Neuronal stem cell (in vitro differentiated cells): ENCODE results near the gene TRIM24.
A peak's percentile ranks its signal among the peaks of the same experiment; 100 is the strongest.
"Not testable (repeated sequence)": the region's sequence is repeated elsewhere in the genome, so short reads cannot be mapped to it uniquely, and the experiment has no call there.

ENCODE experiments used
- DNase-seq: peaks from one replicate; pipeline ENCODE4 v3.0.0-alpha.2; 2013; ENCODE audit warnings: low spot score
- H2AFZ ChIP-seq: one replicate; pipeline ENCODE4 v1.6.1; 2013; ENCODE audit warnings: mild to moderate bottlenecking, low read length, inconsistent platforms
- H2AK5ac ChIP-seq: 2 replicates; pipeline ENCODE4 v1.6.1; 2013; ENCODE audit warnings: low read depth, mild to moderate bottlenecking, inconsistent platforms, low read length, moderate library complexity, mixed read lengths
- H2BK120ac ChIP-seq: 2 replicates; pipeline ENCODE4 v1.6.1; 2013; ENCODE audit warnings: low read depth, mild to moderate bottlenecking, inconsistent platforms, low read length, moderate library complexity, mixed read lengths
- H2BK12ac ChIP-seq: one replicate; pipeline ENCODE4 v1.6.1; 2013; ENCODE audit warnings: low read length, inconsistent platforms
- H2BK15ac ChIP-seq: 2 replicates; pipeline ENCODE4 v1.6.1; 2013; ENCODE audit warnings: mild to moderate bottlenecking, low read length, inconsistent platforms, mixed read lengths
- H2BK5ac ChIP-seq: one replicate; pipeline ENCODE4 v1.6.1; 2013; ENCODE audit warnings: inconsistent platforms, mild to moderate bottlenecking, low read length, moderate library complexity
- H3K14ac ChIP-seq: one replicate; pipeline ENCODE4 v1.6.1; 2013; ENCODE audit warnings: low read length, inconsistent platforms
- H3K18ac ChIP-seq: 2 replicates; pipeline ENCODE4 v1.6.1; 2013; ENCODE audit warnings: low read length, inconsistent platforms
- H3K23ac ChIP-seq: 2 replicates; pipeline ENCODE4 v1.6.1; 2013; ENCODE audit warnings: low read depth, mild to moderate bottlenecking, mixed read lengths, low read length, inconsistent platforms; ENCODE audit not compliant: poor library complexity
- H3K27ac ChIP-seq: replicated peaks from 3 replicates; pipeline ENCODE4 v1.5.1; 2013; ENCODE audit warnings: low read length, inconsistent platforms
- H3K27me3 ChIP-seq, 3 experiments: 2 replicates each; pipeline ENCODE4 v1.6.1; 2013; ENCODE audit warnings: low read length in 3 of 3, mild to moderate bottlenecking in 2 of 3, inconsistent platforms in 1 of 3, low read depth in 1 of 3, mixed read lengths in 1 of 3, moderate library complexity in 1 of 3; ENCODE audit not compliant: control insufficient read depth in 3 of 3, insufficient read depth in 3 of 3
- H3K36me3 ChIP-seq, 2 donors: replicated peaks in 1 of 2; 2 replicates each; pipeline ENCODE4 v1.6.1; 2013; ENCODE audit warnings: low read length in 2 of 2; ENCODE audit not compliant: control insufficient read depth in 2 of 2, insufficient read depth in 2 of 2
- H3K4ac ChIP-seq: 2 replicates; pipeline ENCODE4 v1.6.1; 2013; ENCODE audit warnings: inconsistent platforms, mild to moderate bottlenecking, low read length, moderate library complexity
- H3K4me1 ChIP-seq, 2 donors: 1 replicate in 1 of 2; 2 replicates in 1 of 2; pipeline ENCODE4 v1.6.1; 2013; ENCODE audit warnings: low read length in 2 of 2, low read depth in 1 of 2; ENCODE audit not compliant: control insufficient read depth in 2 of 2, insufficient read depth in 1 of 2
- H3K4me2 ChIP-seq: one replicate; pipeline ENCODE4 v1.6.1; 2013; ENCODE audit warnings: mild to moderate bottlenecking, low read length, inconsistent platforms; ENCODE audit not compliant: insufficient read depth, poor library complexity, severe bottlenecking
- H3K4me3 ChIP-seq, 2 donors: 2 replicates each; pipeline ENCODE4 v1.5.1; 2013; ENCODE audit warnings: low read length in 2 of 2, mild to moderate bottlenecking in 2 of 2, inconsistent platforms in 1 of 2, moderate library complexity in 1 of 2
- H3K79me1 ChIP-seq: one replicate; pipeline ENCODE4 v1.6.1; 2013; ENCODE audit warnings: low read depth, mild to moderate bottlenecking, inconsistent platforms, low read length, moderate library complexity
- H3K9ac ChIP-seq: one replicate; pipeline ENCODE4 v1.6.1; 2013; ENCODE audit warnings: mild to moderate bottlenecking, low read depth, low read length, inconsistent platforms; ENCODE audit not compliant: poor library complexity
- H3K9me3 ChIP-seq, 2 donors: replicated peaks in 1 of 2; 2 replicates each; pipeline versions ENCODE3 to v1.6.1; 2013; ENCODE audit warnings: low read length in 2 of 2, mild to moderate bottlenecking in 2 of 2, inconsistent platforms in 1 of 2, low read depth in 1 of 2, mixed read lengths in 1 of 2, moderate library complexity in 1 of 2; ENCODE audit not compliant: control insufficient read depth in 2 of 2, insufficient read depth in 1 of 2
- H4K8ac ChIP-seq: one replicate; pipeline ENCODE4 v1.6.1; 2013; ENCODE audit warnings: low read depth, mild to moderate bottlenecking, inconsistent platforms, low read length, moderate library complexity
- H4K91ac ChIP-seq: one replicate; pipeline ENCODE4 v1.6.1; 2013; ENCODE audit warnings: low read length, low read depth, mild to moderate bottlenecking, inconsistent platforms; ENCODE audit not compliant: poor library complexity
- WGBS, 2 donors: extraction: QIAGEN DNeasy Blood & Tissue Kit; methylation state at CpG; one replicate each; pipeline ENCODE4 v1.1.7; 2013; ENCODE audit warnings: missing lambda C conversion rate in 2 of 2, mixed read lengths in 1 of 2; ENCODE audit not compliant: insufficient read length in 2 of 2, insufficient replicate concordance in 1 of 2; ENCODE audit errors: extremely low coverage in 2 of 2; 5-methylcytosine and 5-hydroxymethylcytosine counted together

The TRIM24 gene

GRCh38 chr7:138524259-138524658, 64.2 kb downstream of the TRIM24 start:
- H3K23ac ChIP-seq = no peak overlapping the region
- no peak overlapping the region for H3K4me2 ChIP-seq
- H2BK5ac ChIP-seq = no peak overlapping the region
- H2AK5ac ChIP-seq = no peak overlapping the region
- peaks cover 9 to 56% of the 10 kb centered on the region in 2 donors for H3K9me3 ChIP-seq
- no peak for DNase-seq
- peaks cover 4% of the 10 kb centered on the region for H3K79me1 ChIP-seq
- H3K27ac ChIP-seq = no peak overlapping the region
- no peak overlapping the region for H3K14ac ChIP-seq
- H2BK120ac ChIP-seq = no peak overlapping the region
- no peaks in the 10 kb centered on the region for H3K4me1 ChIP-seq
- H2BK15ac ChIP-seq = no peak overlapping the region
- H4K91ac ChIP-seq = no peak overlapping the region
- no peak overlapping the region for H4K8ac ChIP-seq
- H3K27me3 ChIP-seq = no peaks in the 10 kb centered on the region
- WGBS, 2 donors = no CpG with 5 or more reads among the region's 2 CpGs
- H2AFZ ChIP-seq = no peak overlapping the region
- H2BK12ac ChIP-seq = no peak overlapping the region
- peaks cover 23 to 99% of the 10 kb centered on the region in 2 donors for H3K36me3 ChIP-seq
- no peak overlapping the region for H3K4ac ChIP-seq
- H3K18ac ChIP-seq = no peak overlapping the region
- H3K9ac ChIP-seq = no peak overlapping the region
- no peak overlapping the region for H3K4me3 ChIP-seq

GRCh38 chr7:138525757-138526156, 65.7 kb downstream of the TRIM24 start:
- WGBS, 2 donors = no CpG with 5 or more reads among the region's 3 CpGs
- no peak overlapping the region for H2BK120ac ChIP-seq
- no peak overlapping the region for H3K27ac ChIP-seq

DNA sequence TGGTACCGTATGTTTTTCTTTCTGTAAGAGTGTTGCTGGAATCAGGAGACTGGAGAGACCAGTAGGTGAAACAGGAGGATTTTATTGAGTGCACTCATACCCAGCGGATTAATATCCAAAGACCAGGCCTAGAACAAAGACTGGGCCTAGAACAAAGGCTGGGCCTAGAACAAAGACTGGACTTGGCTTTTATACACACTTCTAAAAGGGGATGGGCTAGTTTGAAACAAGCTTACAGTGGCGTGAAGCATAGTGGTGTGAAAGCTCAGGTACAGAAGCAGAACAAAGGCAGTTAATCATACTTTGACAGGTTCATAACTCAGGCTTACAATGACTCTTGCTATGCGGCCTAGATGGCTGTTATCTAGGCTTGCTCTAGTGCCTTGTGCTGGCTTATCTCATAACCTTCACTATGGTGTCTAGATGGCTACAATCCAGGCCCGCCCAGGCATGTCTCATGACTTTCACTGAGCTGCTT, 67.7 kb downstream of the TRIM24 start:
- Histone ChIP-seq H3K9ac (no peak overlapping the region), H4K8ac (no peak overlapping the region), H4K91ac (no peak overlapping the region), H3K18ac (no peak overlapping the region), H3K4me3 (no peak overlapping the region), H3K4me2 (no peak overlapping the region), H2BK12ac (no peak overlapping the region), H2BK120ac (no peak overlapping the region), H3K23ac (no peak overlapping the region), H3K14ac (no peak overlapping the region), H3K27me3 (no peaks in the 10 kb centered on the region), H3K4ac (no peak overlapping the region), H3K4me1 (no peaks in the 10 kb centered on the region), H3K79me1 (peaks cover 4% of the 10 kb centered on the region), H3K27ac (no peak overlapping the region), H2BK15ac (no peak overlapping the region), H2AK5ac (no peak overlapping the region), H2AFZ (no peak overlapping the region), H2BK5ac (no peak overlapping the region), H3K36me3 (peaks cover 17 to 86% of the 10 kb centered on the region in 2 donors), H3K9me3 (peaks cover 11 to 63% of the 10 kb centered on the region in 2 donors)
- peak; percentile 12 for DNase-seq
- WGBS, 2 donors = no CpG with 5 or more reads among the region's 5 CpGs

More at GRCh38 chr7:138525757-138526156, 65.7 kb downstream of the TRIM24 start:
- no peak overlapping the region for H4K91ac ChIP-seq
- no peak overlapping the region for H2BK5ac ChIP-seq
- H3K4ac ChIP-seq = no peak overlapping the region
- no peak overlapping the region for H2AFZ ChIP-seq
- H3K18ac ChIP-seq = no peak overlapping the region
- DNase-seq = no peak
- H3K36me3 ChIP-seq = peaks cover 18 to 99% of the 10 kb centered on the region in 2 donors
- H3K23ac ChIP-seq = no peak overlapping the region
- H2BK12ac ChIP-seq = no peak overlapping the region
- no peak overlapping the region for H3K14ac ChIP-seq
- no peak overlapping the region for H3K9ac ChIP-seq
- H3K4me1 ChIP-seq = no peaks in the 10 kb centered on the region
- peaks cover 4% of the 10 kb centered on the region for H3K79me1 ChIP-seq
- H2AK5ac ChIP-seq = no peak overlapping the region
- peaks cover 11 to 62% of the 10 kb centered on the region in 2 donors for H3K9me3 ChIP-seq
- no peak overlapping the region for H3K4me3 ChIP-seq
- no peak overlapping the region for H3K4me2 ChIP-seq
- no peak overlapping the region for H4K8ac ChIP-seq
- no peak overlapping the region for H2BK15ac ChIP-seq
- no peaks in the 10 kb centered on the region for H3K27me3 ChIP-seq

DNA sequence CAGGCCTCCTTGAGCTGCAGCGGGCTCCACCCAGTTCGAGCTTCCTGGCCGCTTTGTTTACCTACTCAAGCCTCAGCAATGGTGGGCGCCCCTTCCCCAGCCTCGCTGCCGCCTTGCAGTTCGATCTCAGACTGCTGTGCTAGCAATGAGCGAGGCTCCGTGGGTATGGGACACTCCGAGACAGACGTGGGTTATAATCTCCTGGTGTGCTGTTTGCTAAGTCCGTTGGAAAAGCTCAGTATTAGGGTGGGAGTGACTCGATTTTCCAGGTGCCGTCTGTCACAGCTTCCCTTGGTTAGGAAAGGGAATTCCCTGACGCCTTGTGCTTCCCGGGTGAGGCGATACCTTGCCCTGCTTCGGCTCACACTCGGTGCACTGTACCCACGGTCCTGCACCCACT, 76.8 kb downstream of the TRIM24 start:
- H2BK12ac ChIP-seq, H3K18ac ChIP-seq, H3K9ac ChIP-seq, H2AK5ac ChIP-seq, H3K4me2 ChIP-seq, H2BK15ac ChIP-seq, H3K4me3 ChIP-seq, H2BK120ac ChIP-seq, H4K91ac ChIP-seq, DNase-seq, H3K4me1 ChIP-seq, H3K79me1 ChIP-seq, H3K14ac ChIP-seq, H3K23ac ChIP-seq, H4K8ac ChIP-seq, H3K27me3 ChIP-seq, H3K27ac ChIP-seq, H2AFZ ChIP-seq, H2BK5ac ChIP-seq, H3K4ac ChIP-seq: not testable (repeated sequence)
- WGBS, 2 donors = no CpG with 5 or more reads among the region's 20 CpGs
- peaks cover 2 to 24% of the 10 kb centered on the region in 2 donors for H3K9me3 ChIP-seq
- H3K36me3 ChIP-seq = peaks cover 10 to 70% of the 10 kb centered on the region in 2 donors
